Ectodermal cell (in vitro differentiated cells): Measurements from ENCODE around the gene WSB2. TPM values are rescaled to one million over a fixed set of nuclear protein-coding genes. Genes with fewer than 3 reads are reported as not detected.

Source experiments
- H3K27ac ChIP-seq: 2 replicates; pipeline ENCODE4 v1.7.0; 2013; ENCODE audit warnings: mild to moderate bottlenecking, low read depth, low read length; ENCODE audit not compliant: insufficient read depth, poor library complexity, severe bottlenecking
- H3K27me3 ChIP-seq: 2 replicates; pipeline ENCODE4 v1.7.0; 2013; ENCODE audit warnings: mild to moderate bottlenecking, low read length; ENCODE audit not compliant: insufficient read depth, control insufficient read depth, poor library complexity, severe bottlenecking
- H3K36me3 ChIP-seq: one replicate; pipeline ENCODE4 v1.7.0; 2013; ENCODE audit warnings: low read length; ENCODE audit not compliant: control insufficient read depth, insufficient read depth
- H3K4me1 ChIP-seq: one replicate; pipeline ENCODE4 v1.7.0; 2013; ENCODE audit warnings: low read length; ENCODE audit not compliant: control insufficient read depth, insufficient read depth
- H3K4me3 ChIP-seq: 2 replicates; pipeline ENCODE4 v1.7.0; 2013; ENCODE audit warnings: low read depth, low read length, control low read depth; ENCODE audit not compliant: insufficient read depth
- H3K9me3 ChIP-seq: 2 replicates; pipeline ENCODE4 v1.7.0; 2013; ENCODE audit warnings: mild to moderate bottlenecking, low read length, moderate library complexity; ENCODE audit not compliant: control insufficient read depth
- WGBS, 2 experiments: methylation state at CpG; one replicate each; pipeline ENCODE4 v1.1.7; 2013; ENCODE audit warnings: missing lambda C conversion rate in 2 of 2; 5-methylcytosine and 5-hydroxymethylcytosine counted together
- polyA plus RNA-seq, 4 experiments: library from polyadenylated mRNA; stranded (reverse); fragments of 50-300 nt; gene quantifications; one replicate each; pipeline ENCODE4 v1.2.3, GENCODE V29; 2013

Gene WSB2
- polyA plus RNA-seq (2013, experiment 1 of 4): 27.5 TPM
- polyA plus RNA-seq (2013, experiment 2 of 4): 25.3 TPM
- 21.5 TPM for polyA plus RNA-seq (2013, experiment 3 of 4)
- polyA plus RNA-seq (2013, experiment 4 of 4): 22.9 TPM

DNA sequence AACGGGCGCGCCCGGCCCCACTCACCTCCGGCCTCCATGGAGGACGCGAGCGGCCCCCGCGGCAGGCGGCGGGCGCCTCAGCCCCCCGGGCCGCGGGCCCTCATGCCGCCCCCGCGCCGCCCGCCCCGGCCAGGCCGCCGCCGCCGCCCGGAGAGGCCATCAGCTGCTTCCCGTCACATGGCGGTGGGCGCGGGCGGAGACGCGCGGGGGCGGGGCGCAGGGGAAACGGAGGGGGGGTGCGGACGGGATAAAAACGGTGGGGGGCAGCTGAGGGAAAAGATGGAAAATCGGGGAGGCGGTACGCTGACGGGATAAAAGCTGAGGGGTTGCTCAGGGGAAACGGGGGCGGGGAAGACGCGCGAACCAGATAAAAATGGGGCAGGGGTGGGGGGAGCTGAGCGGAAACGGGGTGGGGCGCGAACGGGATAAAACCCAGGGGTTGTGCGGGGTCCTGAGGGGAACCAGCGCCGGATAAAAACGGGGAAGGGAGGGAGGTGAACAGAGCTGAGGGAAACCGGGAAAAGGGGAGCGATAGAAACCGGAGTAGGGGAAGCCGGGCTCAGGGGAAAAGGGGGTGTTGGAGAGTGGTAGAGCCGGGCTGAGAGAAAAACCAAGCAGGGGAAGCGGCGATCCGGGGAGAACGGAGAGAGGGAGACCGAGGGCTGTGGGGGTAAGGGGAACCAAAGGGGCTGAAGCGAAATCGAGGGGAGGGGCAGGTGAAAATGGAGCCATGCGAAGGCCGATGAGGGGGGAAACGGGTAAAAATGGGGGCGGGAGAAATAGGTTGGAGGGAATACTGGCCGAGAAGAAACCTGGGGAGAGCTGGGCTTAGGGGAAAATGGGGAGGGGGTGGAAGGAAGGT lies at the start of gene WSB2:
Gene WSB2, minus strand, starts transcription at position 169 of the 862 bp plus-strand sequence. Its CDS starts 131 bp downstream, at position 38.
- H3K4me1 ChIP-seq: no peaks in the 10 kb centered on the region
- peak within 1 kb of the TSS; percentile 62 for H3K27ac ChIP-seq
- no peaks in the 10 kb centered on the region for H3K36me3 ChIP-seq
- no peaks in the 10 kb centered on the region for H3K27me3 ChIP-seq
- no peaks in the 10 kb centered on the region for H3K9me3 ChIP-seq
- 0% methylated on average over 76 of the region's 76 CpGs for WGBS, 2 experiments
- H3K4me3 ChIP-seq: peak within 1 kb of the TSS; percentile 59

DNA sequence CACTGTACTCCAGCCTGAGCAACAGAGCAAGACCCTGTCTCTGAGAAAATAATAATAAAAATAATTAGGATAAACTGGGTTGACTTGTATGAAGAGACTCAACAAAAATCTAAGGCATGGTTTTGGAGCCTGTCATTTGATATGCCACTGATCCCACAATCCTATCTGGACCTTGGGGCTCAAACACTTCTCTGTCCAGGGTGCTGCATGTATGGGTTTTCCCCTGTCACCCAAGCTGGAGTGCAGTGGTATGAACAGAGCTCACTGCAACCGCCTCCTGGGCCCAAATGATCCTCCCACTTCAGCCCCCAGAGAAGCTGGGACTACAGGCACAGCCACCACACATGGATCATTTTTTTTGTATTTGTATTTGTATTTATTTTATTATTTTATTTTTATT lies 48.1 kb upstream of the WSB2 start:
- Histone ChIP-seq H3K9me3 (no peaks in the 10 kb centered on the region), H3K27ac (no peak overlapping the region), H3K4me3 (no peak overlapping the region), H3K36me3 (no peaks in the 10 kb centered on the region), H3K4me1 (no peaks in the 10 kb centered on the region), H3K27me3 (no peaks in the 10 kb centered on the region)
- WGBS, 2 experiments: 75 to 84% methylated on average over 1 of the region's 1 CpG

DNA sequence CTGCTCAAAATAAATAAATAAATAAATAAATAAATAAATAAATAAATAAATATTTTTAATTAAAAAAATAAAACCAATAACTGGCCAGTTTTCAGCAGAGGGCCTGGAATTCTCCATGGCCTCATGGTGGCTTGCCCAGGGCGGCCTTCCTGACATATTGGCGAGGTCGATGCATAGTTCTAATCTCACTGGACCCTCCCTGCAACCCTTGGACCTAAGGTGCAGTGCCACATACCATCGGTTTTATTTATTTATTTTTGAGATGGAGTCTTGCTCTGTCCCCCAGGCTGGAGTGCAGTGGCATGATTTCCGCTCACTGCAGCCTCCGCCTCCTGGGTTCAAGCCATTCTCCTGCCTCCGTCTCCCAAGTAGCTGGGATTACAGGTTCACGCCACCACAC lies 46.7 kb upstream of the WSB2 start:
- Histone ChIP-seq H3K36me3 (no peaks in the 10 kb centered on the region), H3K27me3 (peaks cover 5% of the 10 kb centered on the region), H3K4me1 (no peaks in the 10 kb centered on the region), H3K27ac (no peak overlapping the region), H3K9me3 (no peaks in the 10 kb centered on the region), H3K4me3 (no peak overlapping the region)
- 92 to 93% methylated on average over 8 of the region's 8 CpGs for WGBS, 2 experiments

DNA sequence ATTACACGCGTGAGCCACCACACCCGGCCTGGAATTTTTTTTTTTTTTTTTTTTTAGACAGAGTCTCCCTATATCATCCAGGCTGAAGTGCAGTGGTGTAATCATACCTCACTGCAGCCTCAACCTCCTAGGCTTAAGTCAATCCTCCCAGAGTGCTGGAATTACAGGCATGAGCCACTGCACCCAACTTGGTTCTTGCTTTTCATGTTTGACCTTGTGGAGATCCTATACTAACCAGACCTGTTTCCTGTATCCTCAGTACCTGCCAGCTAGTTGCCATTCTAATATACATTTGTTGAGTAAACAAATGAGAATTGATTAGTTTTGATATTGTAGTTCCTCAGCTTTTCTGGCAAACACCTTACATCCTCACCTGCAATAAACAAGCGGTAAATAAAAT lies 46.0 kb upstream of the WSB2 start:
- peaks cover 11% of the 10 kb centered on the region for H3K27me3 ChIP-seq
- H3K36me3 ChIP-seq: no peaks in the 10 kb centered on the region
- H3K4me1 ChIP-seq: no peaks in the 10 kb centered on the region
- 87 to 88% methylated on average over 4 of the region's 4 CpGs for WGBS, 2 experiments
- H3K4me3 ChIP-seq: no peak overlapping the region
- H3K9me3 ChIP-seq: no peaks in the 10 kb centered on the region
- H3K27ac ChIP-seq: no peak overlapping the region

DNA sequence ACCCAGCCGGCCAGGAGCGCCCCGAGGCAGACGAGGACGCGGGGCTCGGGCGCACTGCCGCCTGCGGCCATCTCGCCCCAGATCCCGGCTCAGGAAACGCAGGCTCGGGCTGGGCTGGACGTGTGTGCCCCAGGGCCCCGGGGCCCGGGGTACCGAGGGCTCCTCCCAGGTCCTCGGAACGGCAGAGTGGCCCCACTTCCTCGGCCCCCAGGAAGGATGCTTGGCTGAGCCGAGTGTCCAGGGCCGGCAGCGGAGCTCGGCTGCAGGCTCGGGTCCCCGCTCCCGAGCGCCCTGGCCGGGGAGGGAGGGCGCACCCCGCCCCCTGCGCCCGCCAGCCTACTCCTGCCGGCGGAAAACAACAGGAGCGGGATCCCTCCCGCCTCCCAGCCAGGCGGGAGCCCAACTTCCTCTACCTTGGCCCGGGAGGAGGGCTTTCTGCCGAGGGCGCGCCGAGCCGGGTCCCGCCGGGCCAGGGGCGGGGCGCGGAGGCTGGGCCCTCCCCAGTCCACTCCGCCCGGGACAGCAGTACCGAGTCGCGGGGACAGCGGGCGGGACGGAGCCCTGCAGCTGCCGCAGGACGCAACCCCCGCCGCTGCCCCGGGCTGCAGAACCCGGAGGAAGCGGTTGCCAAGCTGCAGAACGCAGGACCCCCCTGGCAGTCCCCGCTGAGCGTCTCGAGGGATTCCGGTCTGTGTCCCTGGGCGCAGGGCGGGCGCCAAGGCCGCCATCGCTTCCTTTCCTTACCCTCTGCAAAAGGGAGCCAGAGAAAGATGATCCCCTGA lies 42.8 kb upstream of the WSB2 start, which contains the start of gene VSIG10:
Gene VSIG10, minus strand, starts transcription at position 411 of the 782 bp plus-strand sequence. Its CDS starts 340 bp downstream, at position 71.
- 0% methylated on average over 75 of the region's 75 CpGs for WGBS, 2 experiments
- Histone ChIP-seq H3K9me3 (no peaks in the 10 kb centered on the region), H3K4me3 (peak within 1 kb of the TSS; percentile 76), H3K27ac (no peak within 1 kb of the TSS), H3K36me3 (no peaks in the 10 kb centered on the region), H3K27me3 (peaks cover 11% of the 10 kb centered on the region), H3K4me1 (no peaks in the 10 kb centered on the region)

DNA sequence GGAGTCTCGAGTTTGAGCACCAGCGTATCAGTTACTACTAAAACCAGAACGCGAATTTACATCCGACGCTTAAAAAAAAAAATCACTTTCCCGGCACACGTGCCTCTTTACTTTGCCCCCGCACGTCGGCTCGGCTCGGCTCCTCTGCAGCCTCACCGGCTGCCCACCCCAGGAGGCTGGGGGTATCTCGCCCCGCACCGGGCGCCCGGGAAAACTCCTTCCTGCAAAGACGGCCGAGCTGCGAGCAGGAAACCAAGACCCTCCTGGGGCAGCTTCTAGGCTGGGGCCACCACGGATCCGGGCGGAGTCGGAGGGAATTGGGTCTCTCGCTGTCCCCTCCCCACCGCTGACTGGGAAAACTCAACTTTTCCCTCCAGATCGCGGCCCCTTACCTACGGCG lies 42.2 kb upstream of the WSB2 start:
- no peak overlapping the region for H3K27ac ChIP-seq
- 0% methylated on average over 32 of the region's 32 CpGs for WGBS, 2 experiments

DNA sequence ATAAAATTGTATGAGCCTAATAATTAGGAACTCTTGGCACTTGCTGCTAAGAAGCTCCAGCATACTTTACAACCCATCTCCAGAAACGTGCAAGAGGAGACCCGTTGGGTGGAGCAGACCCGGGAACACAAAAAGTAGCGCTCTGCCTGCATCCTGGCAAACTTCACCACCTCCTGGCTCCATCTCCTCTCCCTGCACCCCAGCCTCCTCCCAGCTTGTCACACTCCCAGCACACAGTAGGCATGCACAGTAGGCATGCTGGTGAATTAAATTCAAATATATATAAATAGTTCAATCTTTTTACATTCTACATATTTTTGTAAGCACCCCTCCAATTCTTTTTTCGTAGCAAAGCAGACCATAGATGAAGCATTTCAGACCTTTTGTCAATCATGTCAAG lies 41.6 kb upstream of the WSB2 start:
- 11 to 16% methylated on average over 5 of the region's 5 CpGs for WGBS, 2 experiments
- Histone ChIP-seq H3K27me3 (peaks cover 11% of the 10 kb centered on the region), H3K27ac (no peak overlapping the region), H3K4me1 (no peaks in the 10 kb centered on the region), H3K9me3 (no peaks in the 10 kb centered on the region), H3K36me3 (no peaks in the 10 kb centered on the region), H3K4me3 (peak overlapping the region; percentile 76)

More for the DNA sequence above, 42.2 kb upstream of the WSB2 start:
- Histone ChIP-seq H3K27me3 (peaks cover 11% of the 10 kb centered on the region), H3K4me1 (no peaks in the 10 kb centered on the region), H3K36me3 (no peaks in the 10 kb centered on the region), H3K9me3 (no peaks in the 10 kb centered on the region), H3K4me3 (peak overlapping the region; percentile 76)

DNA sequence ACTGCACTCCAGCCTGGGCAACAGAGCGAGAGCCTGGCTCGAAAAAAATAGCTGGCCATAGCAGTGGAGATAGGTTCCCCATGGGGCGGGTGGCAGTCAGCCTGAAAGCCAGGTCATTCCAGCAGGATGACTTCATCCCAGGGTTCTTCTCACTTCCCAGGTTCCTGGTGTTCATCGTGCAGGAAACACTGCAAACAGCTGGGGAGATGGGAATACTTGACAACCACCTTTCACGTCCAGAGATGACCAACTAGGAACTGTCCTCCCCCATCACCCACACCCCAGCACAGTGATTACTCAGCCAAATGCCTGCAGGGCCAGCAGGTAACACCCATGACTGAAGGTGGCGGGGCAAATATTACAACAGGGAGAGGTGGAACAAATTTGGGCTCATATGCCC lies 41.1 kb upstream of the WSB2 start:
- Histone ChIP-seq H3K27ac (no peak overlapping the region), H3K4me3 (no peak overlapping the region), H3K36me3 (no peaks in the 10 kb centered on the region), H3K9me3 (no peaks in the 10 kb centered on the region), H3K4me1 (no peaks in the 10 kb centered on the region), H3K27me3 (peaks cover 11% of the 10 kb centered on the region)
- WGBS, 2 experiments: 71 to 75% methylated on average over 6 of the region's 6 CpGs

DNA sequence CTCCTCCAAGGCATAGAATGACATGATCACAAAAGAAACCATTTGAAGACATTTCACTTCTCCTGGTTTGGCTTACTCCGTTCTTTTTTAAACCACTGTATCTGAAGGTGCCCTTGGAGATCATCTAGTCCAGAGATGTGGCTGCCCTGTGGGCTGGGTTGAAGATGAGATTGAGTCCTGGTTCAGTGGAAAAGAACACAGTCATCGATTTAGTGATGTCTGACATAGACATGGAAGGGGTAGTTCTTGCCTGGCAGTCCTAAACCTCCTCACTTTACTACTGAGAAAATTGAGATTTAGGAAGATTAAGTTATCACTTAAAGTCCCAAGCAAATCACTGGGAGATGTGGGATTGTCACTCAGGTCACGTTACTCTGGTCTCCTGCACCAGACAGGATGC lies 40.1 kb upstream of the WSB2 start:
- no peaks in the 10 kb centered on the region for H3K36me3 ChIP-seq
- H3K27ac ChIP-seq: no peak overlapping the region
- H3K4me3 ChIP-seq: no peak overlapping the region
- 94 to 98% methylated on average over 3 of the region's 3 CpGs for WGBS, 2 experiments
- H3K27me3 ChIP-seq: peaks cover 11% of the 10 kb centered on the region
- H3K9me3 ChIP-seq: no peaks in the 10 kb centered on the region
- H3K4me1 ChIP-seq: no peaks in the 10 kb centered on the region
